Measurements from ENCODE around the gene PDE7B.

- TF ChIP-seq CTCF (IDR thresholded peaks at IDR 0.05; ENCODE audit: low read length) (no peak), EZH2phosphoT487 (IDR thresholded peaks at IDR 0.05; ENCODE audit: low read length) (no peak)
These were observed 284.8 kb downstream of the PDE7B start for GRCh38 chr6:136136274-136136673.

Data from MM.1S (cell line).